ENCODE measurements around the gene MICB. TPM values are rescaled to one million over a fixed set of nuclear protein-coding genes. Genes with fewer than 3 reads are reported as not detected.
"Not testable (repeated sequence)": the region's sequence is repeated elsewhere in the genome, so short reads cannot be mapped to it uniquely, and the experiment has no call there.

The MICB gene
- total RNA-seq, 2 donors from 2014 or later, result 34.9 to 37.4 TPM

- Mint-ChIP-seq H3K4me1 (ENCODE audit: low read depth in 2 of 2) (peaks cover 4 to 17% of the 10 kb centered on the region in 2 donors), H3K27me3 (no peaks in the 10 kb centered on the region), H3K36me3 (no peaks in the 10 kb centered on the region), H3K9me3 (no peaks in the 10 kb centered on the region), H3K4me3 (no peak overlapping the region), H3K27ac (no peak overlapping the region)
- no peak for DNase-seq (ENCODE audit: low spot score)
- no peak for ATAC-seq
Measured at GRCh38 chr6:31479933-31480535, 17.9 kb upstream of the MICB start.

DNA sequence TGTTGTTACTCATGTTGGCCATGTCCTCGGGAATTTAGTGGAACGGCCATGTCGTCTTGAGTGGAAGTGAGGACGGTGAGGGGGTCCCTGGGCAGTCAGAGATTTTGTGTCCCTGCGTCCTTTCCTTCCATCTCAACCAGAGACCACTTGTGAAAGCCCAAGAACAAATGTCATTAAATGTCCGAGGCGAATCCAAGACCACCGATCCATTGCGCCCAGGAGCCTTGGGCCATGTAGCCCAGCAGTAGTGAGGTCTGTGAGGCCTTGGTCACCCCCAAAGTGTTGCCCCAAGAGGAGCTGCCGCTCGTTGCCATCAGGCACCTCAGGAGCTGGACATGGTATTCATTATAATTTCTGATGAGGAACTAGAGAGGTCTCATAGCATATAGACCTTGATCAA, 17.4 kb upstream of the MICB start:
- H3K9me3 Mint-ChIP-seq, result no peaks in the 10 kb centered on the region
- no peak for ATAC-seq
- peaks cover 0 to 11% of the 10 kb centered on the region in 2 donors for H3K4me1 Mint-ChIP-seq (ENCODE audit: low read depth in 2 of 2)
- H3K4me3 Mint-ChIP-seq, result no peak overlapping the region
- H3K36me3 Mint-ChIP-seq, result no peaks in the 10 kb centered on the region
- no peaks in the 10 kb centered on the region for H3K27me3 Mint-ChIP-seq
- no peak overlapping the region for H3K27ac Mint-ChIP-seq
- DNase-seq (ENCODE audit: low spot score), result no peak

GRCh38 chr6:31483392-31483791, 14.6 kb upstream of the MICB start:
- DNase-seq (ENCODE audit: low spot score) (no peak), ATAC-seq (no peak)
- Mint-ChIP-seq H3K27ac (no peak overlapping the region), H3K4me1 (ENCODE audit: low read depth in 2 of 2) (peaks cover 0 to 8% of the 10 kb centered on the region in 2 donors), H3K27me3 (no peaks in the 10 kb centered on the region), H3K9me3 (no peaks in the 10 kb centered on the region), H3K36me3 (no peaks in the 10 kb centered on the region), H3K4me3 (no peak overlapping the region)

DNA sequence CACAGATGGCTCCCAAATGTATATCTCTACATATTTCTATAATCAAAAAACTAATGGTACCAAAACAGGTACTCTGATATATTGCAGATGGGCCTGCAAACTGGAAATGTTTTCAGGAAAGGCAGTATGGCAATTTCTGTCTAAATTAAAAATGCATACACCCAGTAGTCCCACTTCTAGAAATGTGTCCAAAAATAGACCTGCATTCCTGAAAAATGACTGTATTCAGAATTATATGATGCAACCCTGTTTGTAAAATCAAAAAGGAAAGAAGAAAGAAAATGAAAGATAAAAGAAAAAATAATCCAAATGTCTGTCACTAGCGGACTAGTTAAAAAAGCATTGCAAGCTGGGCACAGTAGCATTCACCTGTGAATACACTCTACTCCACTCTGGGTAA, 12.9 kb upstream of the MICB start:
- no peak overlapping the region for H3K27ac Mint-ChIP-seq
- H3K27me3 Mint-ChIP-seq, result no peaks in the 10 kb centered on the region
- H3K9me3 Mint-ChIP-seq, result no peaks in the 10 kb centered on the region
- no peaks in the 10 kb centered on the region for H3K36me3 Mint-ChIP-seq
- no peak overlapping the region for H3K4me3 Mint-ChIP-seq
- ATAC-seq (no peak), DNase-seq (ENCODE audit: low spot score) (no peak)
- H3K4me1 Mint-ChIP-seq (ENCODE audit: low read depth in 2 of 2), result peaks cover 0 to 2% of the 10 kb centered on the region in 2 donors

- peak overlapping the region in 1 of 2 donors; percentile 78 for H3K27ac Mint-ChIP-seq
- not testable (repeated sequence) for H3K4me3 Mint-ChIP-seq; H3K4me1 Mint-ChIP-seq (ENCODE audit: low read depth in 2 of 2); H3K27me3 Mint-ChIP-seq; H3K9me3 Mint-ChIP-seq; DNase-seq (ENCODE audit: low spot score); H3K36me3 Mint-ChIP-seq
- peak in 1 of 2 donors; percentile 53 for ATAC-seq
Measured at GRCh38 chr6:31486065-31486837, 11.7 kb upstream of the MICB start.

DNA sequence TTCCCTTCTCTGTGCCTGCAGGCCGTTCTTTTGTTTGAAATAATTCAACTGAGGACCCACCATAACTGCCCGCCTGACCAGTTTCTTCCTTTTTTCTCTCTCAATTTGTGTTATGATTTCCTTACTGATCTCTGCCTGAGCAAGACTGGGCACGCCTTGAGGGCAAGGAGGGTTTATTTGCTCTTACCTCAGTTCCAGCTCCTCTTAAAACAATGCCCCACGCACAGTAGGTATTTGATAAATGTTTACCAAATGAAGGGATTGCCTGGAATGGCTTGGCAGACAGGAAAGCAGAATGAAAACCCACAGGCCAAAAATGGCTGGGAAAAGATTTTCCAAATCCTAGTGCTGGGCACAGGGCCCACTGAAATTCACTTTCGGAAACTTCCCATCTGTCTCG, 10.3 kb upstream of the MICB start:
- not testable (repeated sequence) for ATAC-seq; H3K4me3 Mint-ChIP-seq; H3K27ac Mint-ChIP-seq; H3K27me3 Mint-ChIP-seq; H3K36me3 Mint-ChIP-seq; DNase-seq (ENCODE audit: low spot score); H3K9me3 Mint-ChIP-seq
- H3K4me1 Mint-ChIP-seq (ENCODE audit: low read depth in 2 of 2), result peaks cover 11 to 12% of the 10 kb centered on the region in 2 donors

DNA sequence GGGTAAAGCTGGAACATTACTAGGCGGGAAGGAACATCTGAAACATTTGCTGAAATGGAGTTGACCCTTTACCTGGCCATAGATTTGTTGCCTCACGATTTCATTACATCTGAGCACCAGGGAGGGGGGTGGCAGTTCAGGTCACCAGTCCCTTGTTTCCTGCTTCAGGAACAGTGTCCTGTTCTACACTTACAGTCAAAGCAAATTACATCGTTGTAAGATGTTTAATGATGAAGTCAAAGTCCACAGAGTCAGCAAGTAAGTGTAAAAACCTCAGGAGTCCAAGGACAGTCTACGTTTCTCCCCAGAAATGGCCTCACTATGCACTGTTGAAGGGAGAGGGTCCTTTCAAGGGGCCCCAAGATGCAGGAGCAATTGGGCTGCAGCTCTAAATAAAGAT, 8.9 kb upstream of the MICB start:
- H3K9me3 Mint-ChIP-seq, result no peaks in the 10 kb centered on the region
- H3K4me1 Mint-ChIP-seq (ENCODE audit: low read depth in 2 of 2), result peaks cover 16 to 17% of the 10 kb centered on the region in 2 donors
- no peaks in the 10 kb centered on the region for H3K27me3 Mint-ChIP-seq
- no peak overlapping the region for H3K27ac Mint-ChIP-seq
- DNase-seq (ENCODE audit: low spot score) (no peak), ATAC-seq (no peak)
- H3K4me3 Mint-ChIP-seq, result no peak overlapping the region
- H3K36me3 Mint-ChIP-seq, result no peaks in the 10 kb centered on the region

DNA sequence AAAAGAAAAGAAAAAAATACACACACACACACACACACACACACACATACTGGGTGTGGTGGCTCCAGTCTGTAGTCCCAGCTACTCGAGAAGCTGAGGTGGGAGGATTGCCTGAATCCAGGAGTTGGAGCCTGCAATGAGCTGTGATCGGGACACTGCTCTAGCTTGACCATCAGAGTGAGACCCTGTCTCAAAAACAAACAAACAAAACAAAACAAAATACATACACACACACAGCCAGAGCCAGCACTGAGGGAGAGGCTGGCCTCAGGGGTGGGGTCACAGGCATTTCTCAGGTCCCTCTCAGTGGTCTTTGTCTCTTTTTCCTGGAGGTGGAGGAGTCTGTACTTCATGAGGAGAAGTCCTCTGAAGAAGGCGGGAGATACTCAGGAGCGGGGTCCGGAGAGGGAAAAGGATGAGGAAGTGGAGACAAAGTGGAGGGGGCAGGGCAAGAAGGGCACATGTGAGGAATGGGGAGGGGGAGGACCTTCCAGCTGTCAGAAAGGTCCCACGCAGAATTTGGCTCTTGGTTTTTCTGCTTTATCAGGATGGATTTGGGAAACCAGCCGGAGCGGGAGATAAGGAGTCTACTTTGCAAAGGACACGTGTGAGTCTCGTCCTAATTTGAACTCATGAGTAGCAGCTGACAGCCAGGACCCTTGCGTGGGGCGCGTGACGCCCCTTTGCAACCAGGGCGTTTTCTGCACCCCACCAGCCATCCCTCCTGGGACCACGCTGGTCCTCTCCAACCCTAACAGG, 7.7 kb upstream of the MICB start:
- H3K9me3 Mint-ChIP-seq, result no peaks in the 10 kb centered on the region
- no peak overlapping the region for H3K27ac Mint-ChIP-seq
- no peak overlapping the region for H3K4me3 Mint-ChIP-seq
- DNase-seq (ENCODE audit: low spot score) (no peak), ATAC-seq (no peak)
- no peaks in the 10 kb centered on the region for H3K27me3 Mint-ChIP-seq
- H3K36me3 Mint-ChIP-seq, result no peaks in the 10 kb centered on the region
- H3K4me1 Mint-ChIP-seq (ENCODE audit: low read depth in 2 of 2), result peaks cover 18 to 19% of the 10 kb centered on the region in 2 donors

DNA sequence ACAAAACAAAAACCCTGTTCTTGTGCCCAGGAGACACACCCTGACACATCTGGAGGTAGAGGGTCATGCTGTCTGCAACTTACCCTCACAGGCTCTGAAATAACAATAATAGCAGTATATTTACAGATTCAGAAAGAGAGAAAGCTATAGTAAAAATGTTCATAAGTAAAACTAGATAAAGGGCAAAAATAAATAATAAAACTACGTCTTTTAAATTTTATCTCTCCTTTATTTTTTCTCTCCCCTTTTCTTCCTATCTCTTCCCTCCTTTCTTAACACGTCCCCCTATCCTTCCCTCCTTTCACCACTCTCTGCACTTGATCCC, 4.4 kb upstream of the MICB start:
- not testable (repeated sequence) for H3K27me3 Mint-ChIP-seq; H3K9me3 Mint-ChIP-seq; ATAC-seq; DNase-seq (ENCODE audit: low spot score); H3K36me3 Mint-ChIP-seq
- Mint-ChIP-seq H3K4me3 (peak overlapping the region; percentile 78), H3K27ac (peak overlapping the region; percentile 17 to 52), H3K4me1 (ENCODE audit: low read depth in 2 of 2) (peaks cover 37 to 44% of the 10 kb centered on the region in 2 donors)

GRCh38 chr6:31493875-31494694, 3.9 kb upstream of the MICB start:
- Mint-ChIP-seq H3K4me3 (peak overlapping the region; percentile 78), H3K27ac (peak overlapping the region; percentile 17 to 52), H3K9me3 (no peaks in the 10 kb centered on the region), H3K36me3 (no peaks in the 10 kb centered on the region), H3K4me1 (ENCODE audit: low read depth in 2 of 2) (peaks cover 42 to 50% of the 10 kb centered on the region in 2 donors), H3K27me3 (no peaks in the 10 kb centered on the region)
- ATAC-seq, result peak; percentile 78
- DNase-seq (ENCODE audit: low spot score), result peak; percentile 87

- no peak for DNase-seq (ENCODE audit: low spot score)
- no peaks in the 10 kb centered on the region for H3K36me3 Mint-ChIP-seq
- ATAC-seq, result no peak
- peak overlapping the region; percentile 78 for H3K4me3 Mint-ChIP-seq
- H3K9me3 Mint-ChIP-seq, result no peaks in the 10 kb centered on the region
- no peaks in the 10 kb centered on the region for H3K27me3 Mint-ChIP-seq
- peaks cover 49 to 58% of the 10 kb centered on the region in 2 donors for H3K4me1 Mint-ChIP-seq (ENCODE audit: low read depth in 2 of 2)
- peak overlapping the region; percentile 17 to 52 for H3K27ac Mint-ChIP-seq
Measured at GRCh38 chr6:31495580-31495979, 2.4 kb upstream of the MICB start.

- H3K27me3 Mint-ChIP-seq; DNase-seq (ENCODE audit: low spot score); ATAC-seq; H3K9me3 Mint-ChIP-seq; H3K36me3 Mint-ChIP-seq: not testable (repeated sequence)
- Mint-ChIP-seq H3K4me1 (ENCODE audit: low read depth in 2 of 2) (peaks cover 58 to 65% of the 10 kb centered on the region in 2 donors), H3K27ac (peak overlapping the region; percentile 76 to 86), H3K4me3 (peak overlapping the region; percentile 78)
Measured at GRCh38 chr6:31496826-31497225, 1.1 kb upstream of the MICB start.

DNA sequence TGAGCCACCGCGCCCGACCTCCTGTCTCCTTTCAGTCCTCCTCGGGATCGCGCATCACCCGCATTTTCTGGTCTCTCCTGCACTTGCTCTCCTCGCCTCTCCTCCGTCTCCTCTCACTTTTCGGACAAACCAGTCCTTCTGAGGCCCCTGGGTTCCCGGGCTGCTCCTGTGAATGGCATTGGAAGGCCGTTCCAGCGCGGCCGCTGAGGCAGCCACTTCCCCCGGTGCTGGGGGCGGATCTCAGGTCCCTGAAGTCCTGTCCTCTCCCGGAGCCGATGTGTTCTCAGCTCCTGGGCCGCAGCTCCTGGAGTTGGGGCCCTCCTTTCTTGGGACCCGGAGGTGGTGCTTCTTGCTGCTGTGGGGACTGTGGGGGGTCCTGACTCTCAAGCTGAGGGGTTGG, 803 bp downstream of the MICB start:
- Mint-ChIP-seq H3K4me3 (peak overlapping the region; percentile 78), H3K9me3 (no peaks in the 10 kb centered on the region), H3K27me3 (no peaks in the 10 kb centered on the region), H3K27ac (peak overlapping the region; percentile 76 to 91), H3K4me1 (ENCODE audit: low read depth in 2 of 2) (peaks cover 59 to 64% of the 10 kb centered on the region in 2 donors), H3K36me3 (no peaks in the 10 kb centered on the region)
- no peak for DNase-seq (ENCODE audit: low spot score)
- ATAC-seq, result no peak
